Stomach (tissue), 4 donors: ENCODE results near the gene FBXL16.

Experiments used
- POLR2A ChIP-seq, 4 donors: fragments of 450-650 bp; IDR thresholded peaks; one replicate each; pipeline ENCODE4 v1.6.1; 2016; ENCODE audit warnings: antibody characterized with exemption in 4 of 4, control low read depth in 2 of 4, mild to moderate bottlenecking in 1 of 4, moderate library complexity in 1 of 4
- POLR2AphosphoS5 ChIP-seq, 3 donors: sonication (generic); formaldehyde crosslinking; IDR thresholded peaks; one replicate each; pipeline ENCODE4 v1.6.1; 2016; ENCODE audit warnings: antibody characterized with exemption in 3 of 3
- TF ChIP-seq, protein P1 (sequence below), 7 experiments: fragments of 450-650 bp in 4 of 7; fragments of 200-600 bp in 3 of 7; sonication (generic) in 3 of 7; IDR thresholded peaks; one replicate each; pipeline ENCODE4 v1.5.1; 2016 to 2019; ENCODE audit warnings: antibody characterized with exemption in 7 of 7, control low read depth in 2 of 7, mild to moderate bottlenecking in 1 of 7

DNA sequence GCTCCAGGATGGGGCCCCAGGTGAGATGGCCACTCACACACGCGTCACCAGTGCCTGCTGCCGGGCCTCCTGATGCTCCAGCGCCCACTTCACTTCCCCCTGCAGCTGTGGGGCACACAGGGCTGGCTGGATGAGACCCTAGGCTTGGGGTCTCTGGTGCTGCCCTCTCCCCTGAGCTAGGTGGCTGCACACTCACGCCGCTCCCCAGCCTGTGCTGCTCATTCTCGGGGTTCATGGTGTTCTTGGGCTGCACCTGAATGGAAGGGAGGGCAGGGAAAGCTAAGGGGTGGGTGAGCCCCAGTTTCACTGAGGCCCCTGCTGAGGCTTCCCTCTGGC lies 19.4 kb upstream of the FBXL16 start:
- no peak for TF ChIP-seq POLR2A (IDR thresholded peaks at IDR 0.05)
- no peak for TF ChIP-seq POLR2AphosphoS5 (IDR thresholded peaks at IDR 0.05)
- TF ChIP-seq, protein P1, sequence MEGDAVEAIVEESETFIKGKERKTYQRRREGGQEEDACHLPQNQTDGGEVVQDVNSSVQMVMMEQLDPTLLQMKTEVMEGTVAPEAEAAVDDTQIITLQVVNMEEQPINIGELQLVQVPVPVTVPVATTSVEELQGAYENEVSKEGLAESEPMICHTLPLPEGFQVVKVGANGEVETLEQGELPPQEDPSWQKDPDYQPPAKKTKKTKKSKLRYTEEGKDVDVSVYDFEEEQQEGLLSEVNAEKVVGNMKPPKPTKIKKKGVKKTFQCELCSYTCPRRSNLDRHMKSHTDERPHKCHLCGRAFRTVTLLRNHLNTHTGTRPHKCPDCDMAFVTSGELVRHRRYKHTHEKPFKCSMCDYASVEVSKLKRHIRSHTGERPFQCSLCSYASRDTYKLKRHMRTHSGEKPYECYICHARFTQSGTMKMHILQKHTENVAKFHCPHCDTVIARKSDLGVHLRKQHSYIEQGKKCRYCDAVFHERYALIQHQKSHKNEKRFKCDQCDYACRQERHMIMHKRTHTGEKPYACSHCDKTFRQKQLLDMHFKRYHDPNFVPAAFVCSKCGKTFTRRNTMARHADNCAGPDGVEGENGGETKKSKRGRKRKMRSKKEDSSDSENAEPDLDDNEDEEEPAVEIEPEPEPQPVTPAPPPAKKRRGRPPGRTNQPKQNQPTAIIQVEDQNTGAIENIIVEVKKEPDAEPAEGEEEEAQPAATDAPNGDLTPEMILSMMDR (IDR thresholded peaks at IDR 0.05) = no peak
